SJSA1 (cell line): Measurements from ENCODE around the gene PELI2. TPM values are rescaled to one million over a fixed set of nuclear protein-coding genes. Genes with fewer than 3 reads are reported as not detected.

Source experiments
- DNase-seq, 2 experiments: peaks; one replicate each; pipeline ENCODE4 v3.0.0-alpha.2; 2015 to 2020; ENCODE audit warnings: low spot score in 2 of 2, low read depth in 1 of 2
- H3K27ac ChIP-seq: fragments of 250-450 bp; sonication (Bioruptor Pico); 2 replicates; pipeline ENCODE4 v1.5.1; 2020; ENCODE audit warnings: mild to moderate bottlenecking, moderate library complexity
- H3K27me3 ChIP-seq: fragments of 250-450 bp; sonication (Bioruptor Pico); replicated peaks from 2 replicates; pipeline ENCODE4 v1.5.1; 2020; ENCODE audit warnings: mild to moderate bottlenecking, moderate library complexity
- H3K36me3 ChIP-seq: fragments of 250-450 bp; sonication (Bioruptor Pico); 2 replicates; pipeline ENCODE4 v1.5.1; 2020; ENCODE audit warnings: mild to moderate bottlenecking
- H3K4me1 ChIP-seq: fragments of 250-450 bp; sonication (Bioruptor Pico); replicated peaks from 2 replicates; pipeline ENCODE4 v1.6.1; 2021; ENCODE audit warnings: mild to moderate bottlenecking
- H3K4me3 ChIP-seq: fragments of 250-450 bp; sonication (Bioruptor Pico); 2 replicates; pipeline ENCODE4 v1.5.1; 2020; ENCODE audit warnings: mild to moderate bottlenecking
- H3K9me3 ChIP-seq: fragments of 250-450 bp; sonication (Bioruptor Pico); replicated peaks from 2 replicates; pipeline ENCODE4 v1.5.1; 2020; ENCODE audit warnings: mild to moderate bottlenecking
- total RNA-seq: library from RNA; depleted of rRNA; stranded (reverse); fragments of >200 nt; shearing (Covaris generic); gene quantifications from 2 replicates; pipeline ENCODE4 v1.2.3, GENCODE V29; 2014

Gene PELI2
- total RNA-seq, 1 experiment from 2014 or later, result 9.6 TPM

DNA sequence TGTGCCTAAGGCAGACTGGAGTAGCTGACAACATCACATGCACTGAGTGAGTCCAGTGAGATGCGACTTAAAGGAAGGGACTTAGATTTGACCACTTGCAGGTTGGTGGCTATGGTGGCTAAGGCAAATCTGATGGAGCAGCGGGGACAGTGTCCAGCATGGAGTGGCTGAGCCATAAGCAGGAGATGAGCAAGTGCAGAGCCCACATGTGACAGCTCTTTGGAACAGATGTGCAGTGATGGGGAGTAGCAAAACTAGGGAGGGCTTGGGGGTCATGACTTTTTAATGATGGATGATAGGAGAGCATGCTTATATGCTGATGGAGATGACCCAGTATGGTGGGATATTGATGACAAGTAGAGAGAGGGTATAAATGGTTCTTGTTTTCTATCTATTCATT, 80.2 kb downstream of the PELI2 start:
- peak overlapping the region; percentile 28 for H3K27ac ChIP-seq
- DNase-seq, result no peak
- no peak overlapping the region for H3K4me3 ChIP-seq
- H3K36me3 ChIP-seq, result peaks cover 4% of the 10 kb centered on the region; the same call in 1 of the 2 replicates
- H3K4me1 ChIP-seq, result peaks cover 46% of the 10 kb centered on the region
- no peaks in the 10 kb centered on the region for H3K27me3 ChIP-seq
- no peaks in the 10 kb centered on the region for H3K9me3 ChIP-seq

DNA sequence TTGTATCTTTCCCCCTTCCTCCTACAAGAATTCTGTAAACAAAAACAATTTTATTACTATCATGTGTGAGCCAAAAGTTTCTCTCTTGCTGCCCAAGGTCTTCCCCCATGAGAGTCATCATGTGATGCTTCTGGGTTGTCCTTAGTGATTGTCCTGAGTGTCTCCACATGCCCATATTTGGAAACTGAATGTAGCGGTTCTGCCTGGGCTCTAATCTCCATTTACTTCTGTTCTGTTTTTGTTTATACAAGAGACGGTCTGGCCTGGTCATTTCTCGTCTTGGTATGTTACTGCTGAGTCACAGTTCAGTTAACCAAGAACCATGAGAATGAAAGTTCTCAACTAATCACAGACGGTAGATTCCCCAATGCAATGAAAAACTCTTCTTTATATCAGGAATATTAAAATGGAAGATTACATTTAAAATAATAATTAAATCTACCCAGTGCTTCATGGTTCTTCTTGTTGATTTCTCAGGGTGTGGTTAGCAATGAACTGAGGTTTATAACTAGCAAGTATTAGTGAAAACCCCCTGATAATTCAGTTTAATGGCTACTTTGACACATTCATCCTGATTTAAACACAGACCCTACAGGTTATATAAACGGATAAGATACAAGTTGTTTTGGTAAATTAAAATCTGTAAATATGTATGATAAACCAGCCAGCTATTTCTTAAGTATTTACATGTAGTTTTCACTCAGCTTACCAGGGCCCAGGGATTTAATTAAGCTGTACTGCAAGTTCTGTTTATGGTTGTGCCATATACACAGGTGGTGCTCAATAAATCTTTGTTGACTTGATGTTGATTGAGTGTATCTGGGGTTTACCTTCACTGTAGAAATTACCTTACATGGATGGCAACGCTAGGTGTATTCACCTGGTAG, 81.1 kb downstream of the PELI2 start:
- no peak overlapping the region for H3K4me3 ChIP-seq

GRCh38 chr14:56199982-56200577, 81.9 kb downstream of the PELI2 start:
- Histone ChIP-seq H3K36me3 (peaks cover 4% of the 10 kb centered on the region; the same call in 1 of the 2 replicates), H3K27ac (peak overlapping the region; percentile 95), H3K4me1 (peaks cover 38% of the 10 kb centered on the region), H3K4me3 (no peak overlapping the region), H3K27me3 (no peaks in the 10 kb centered on the region), H3K9me3 (no peaks in the 10 kb centered on the region)
- DNase-seq, result no peak

More for the DNA sequence above, 81.1 kb downstream of the PELI2 start:
- Histone ChIP-seq H3K27me3 (no peaks in the 10 kb centered on the region), H3K36me3 (peaks cover 4% of the 10 kb centered on the region; the same call in 1 of the 2 replicates), H3K9me3 (no peaks in the 10 kb centered on the region), H3K4me1 (peaks cover 41% of the 10 kb centered on the region), H3K27ac (peak overlapping the region; percentile 95)
- peak; percentile 80 to 91 for DNase-seq

- Histone ChIP-seq H3K27me3 (no peaks in the 10 kb centered on the region), H3K9me3 (no peaks in the 10 kb centered on the region), H3K36me3 (peaks cover 4% of the 10 kb centered on the region; the same call in 1 of the 2 replicates), H3K27ac (no peak overlapping the region), H3K4me3 (no peak overlapping the region), H3K4me1 (peaks cover 26% of the 10 kb centered on the region)
- no peak for DNase-seq
These were observed 84.0 kb downstream of the PELI2 start for GRCh38 chr14:56202256-56202655.

DNA sequence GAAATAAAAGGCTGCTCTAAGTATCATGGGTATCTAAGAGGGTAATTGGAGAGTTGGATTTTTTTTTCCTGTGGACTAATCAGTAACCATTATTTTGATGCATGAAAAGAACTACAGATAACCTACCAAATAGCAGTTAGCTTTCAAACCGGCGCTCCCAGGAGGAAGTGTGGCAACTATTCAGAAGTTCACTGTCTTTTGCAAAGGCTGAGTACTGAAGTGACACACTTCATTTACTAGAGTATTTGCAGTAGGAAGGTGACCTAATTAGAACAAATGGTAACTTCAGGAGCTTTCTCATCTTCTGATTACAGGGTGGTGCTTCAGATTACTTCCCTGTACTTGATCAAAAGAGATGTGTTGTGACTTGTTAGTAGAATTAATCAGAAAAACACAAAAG, 87.7 kb downstream of the PELI2 start:
- no peak for DNase-seq
- H3K27me3 ChIP-seq, result no peaks in the 10 kb centered on the region
- H3K4me1 ChIP-seq, result peaks cover 10% of the 10 kb centered on the region
- H3K9me3 ChIP-seq, result no peaks in the 10 kb centered on the region
- H3K27ac ChIP-seq, result no peak overlapping the region
- no peaks in the 10 kb centered on the region; the same call in 1 of the 2 replicates for H3K36me3 ChIP-seq
- H3K4me3 ChIP-seq, result no peak overlapping the region

DNA sequence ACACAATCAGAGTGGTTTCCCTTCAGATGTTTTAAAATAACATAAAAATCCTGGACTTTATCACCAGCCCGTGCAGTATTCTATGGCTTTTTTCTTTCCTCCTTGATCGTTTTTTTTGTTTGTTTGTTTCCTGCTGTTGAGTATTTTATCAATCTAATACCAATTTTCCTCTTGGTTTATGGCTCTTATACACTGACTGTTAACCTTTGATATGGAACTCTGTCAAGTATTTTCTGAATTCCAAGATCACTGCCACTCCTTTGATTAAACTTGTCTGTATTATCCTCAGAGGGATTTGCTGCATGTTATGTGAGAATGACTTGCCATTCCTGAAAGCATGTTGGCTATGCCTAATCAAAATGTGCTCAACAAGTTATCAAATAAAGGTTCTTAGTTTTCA, 88.4 kb downstream of the PELI2 start:
- Histone ChIP-seq H3K27ac (no peak overlapping the region), H3K27me3 (no peaks in the 10 kb centered on the region), H3K4me1 (peaks cover 16% of the 10 kb centered on the region), H3K36me3 (no peaks in the 10 kb centered on the region), H3K9me3 (no peaks in the 10 kb centered on the region), H3K4me3 (no peak overlapping the region)
- no peak for DNase-seq

DNA sequence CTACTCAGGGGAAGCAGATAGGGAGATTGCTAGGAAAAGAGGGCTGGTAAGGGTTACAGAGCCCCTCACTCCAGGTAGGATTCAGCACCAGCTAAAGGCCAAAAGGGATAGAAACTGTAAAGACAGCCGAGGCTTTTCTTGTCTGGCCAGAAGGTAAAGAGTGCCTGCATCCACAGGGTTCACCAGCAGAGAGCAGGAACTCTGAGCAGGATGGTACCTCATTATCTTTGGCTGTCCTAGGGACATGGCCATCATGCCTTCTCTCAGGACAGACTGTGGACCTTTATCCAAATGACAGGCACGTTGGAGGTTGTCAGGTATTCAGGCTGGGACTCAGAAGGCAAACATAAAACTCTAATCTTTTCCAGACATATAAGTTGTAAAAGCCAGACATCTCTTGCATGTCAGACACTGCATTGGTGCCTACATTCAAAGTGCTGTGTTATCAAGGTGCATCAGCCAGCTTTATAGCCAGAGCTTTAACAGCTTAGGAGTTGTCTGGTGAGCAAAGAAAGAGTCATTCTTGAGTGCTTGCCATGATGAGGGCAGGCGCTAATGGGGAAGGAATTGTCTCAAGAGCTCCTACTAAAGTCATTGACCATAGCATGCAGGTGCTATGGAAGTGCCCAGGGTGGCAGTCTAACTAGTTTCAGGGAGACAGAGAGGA, 89.5 kb downstream of the PELI2 start:
- H3K4me1 ChIP-seq, result peaks cover 16% of the 10 kb centered on the region
- no peaks in the 10 kb centered on the region for H3K9me3 ChIP-seq
- no peak for DNase-seq
- H3K27me3 ChIP-seq, result no peaks in the 10 kb centered on the region
- H3K27ac ChIP-seq, result no peak overlapping the region
- H3K4me3 ChIP-seq, result no peak overlapping the region
- no peaks in the 10 kb centered on the region for H3K36me3 ChIP-seq

DNA sequence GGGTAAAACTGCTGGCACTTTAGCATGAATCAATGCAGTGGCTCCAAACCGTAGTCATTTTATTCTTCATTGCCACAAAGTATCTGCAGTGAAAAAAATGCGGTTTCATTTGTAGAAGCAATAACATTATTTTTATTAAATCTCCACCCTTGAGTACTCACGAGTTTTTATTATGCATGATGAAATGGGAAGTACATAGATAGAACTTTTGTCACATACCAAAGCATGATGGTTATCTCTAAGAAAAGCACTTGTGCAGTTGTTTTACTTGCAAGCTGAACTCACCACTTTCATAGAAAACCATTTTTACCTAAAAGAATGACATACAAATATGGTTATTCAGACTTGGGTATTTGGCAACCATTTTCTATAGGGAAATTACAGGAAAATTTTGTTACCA, 90.3 kb downstream of the PELI2 start:
- Histone ChIP-seq H3K4me1 (peaks cover 16% of the 10 kb centered on the region), H3K27me3 (no peaks in the 10 kb centered on the region), H3K4me3 (no peak overlapping the region), H3K9me3 (no peaks in the 10 kb centered on the region), H3K27ac (no peak overlapping the region), H3K36me3 (no peaks in the 10 kb centered on the region)
- DNase-seq, result no peak

DNA sequence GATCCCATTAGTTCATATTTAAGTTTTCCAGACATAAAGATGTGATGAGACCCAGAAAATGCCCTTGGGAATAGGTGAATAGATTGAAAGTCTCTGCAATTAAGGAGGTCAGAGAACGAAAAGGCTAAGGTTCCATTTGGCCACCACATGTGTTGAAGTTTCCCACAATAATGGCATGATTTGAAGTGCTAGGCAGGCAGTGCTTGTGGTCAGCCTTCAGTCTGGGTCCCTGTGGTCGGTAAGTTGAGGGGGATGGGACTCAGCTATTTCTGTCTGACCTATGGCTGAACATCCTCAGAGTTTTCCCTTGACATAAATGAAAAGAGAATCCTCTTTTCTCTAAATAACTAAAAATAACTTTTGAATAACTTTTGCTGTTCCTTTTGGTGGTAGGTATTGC, 92.4 kb downstream of the PELI2 start:
- no peaks in the 10 kb centered on the region for H3K27me3 ChIP-seq
- H3K4me1 ChIP-seq, result peaks cover 16% of the 10 kb centered on the region
- no peak overlapping the region for H3K4me3 ChIP-seq
- no peaks in the 10 kb centered on the region for H3K9me3 ChIP-seq
- DNase-seq, result no peak
- no peak overlapping the region for H3K27ac ChIP-seq
- H3K36me3 ChIP-seq, result no peaks in the 10 kb centered on the region

DNA sequence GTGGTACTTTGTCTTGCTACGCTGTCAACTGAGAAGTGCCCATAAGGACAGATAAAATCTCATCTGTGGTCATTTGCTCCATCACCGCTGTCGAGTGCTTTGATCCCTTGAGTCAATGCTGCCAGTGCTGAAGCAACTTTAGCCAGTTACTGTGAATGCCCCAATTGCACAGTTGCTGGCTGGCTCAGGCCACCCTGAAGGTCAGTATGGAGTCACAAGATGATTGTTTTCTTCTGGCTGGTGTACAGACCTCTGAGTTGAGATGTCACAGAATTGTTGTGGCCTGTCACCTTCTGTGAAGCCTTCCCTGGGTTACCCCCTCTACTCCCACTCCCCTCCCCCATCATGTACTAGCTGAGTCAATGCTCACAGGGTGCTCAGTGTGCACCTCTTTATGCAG, 92.9 kb downstream of the PELI2 start:
- H3K27ac ChIP-seq, result no peak overlapping the region
- no peaks in the 10 kb centered on the region for H3K36me3 ChIP-seq
- no peaks in the 10 kb centered on the region for H3K27me3 ChIP-seq
- H3K4me3 ChIP-seq, result no peak overlapping the region
- peaks cover 16% of the 10 kb centered on the region for H3K4me1 ChIP-seq
- no peaks in the 10 kb centered on the region for H3K9me3 ChIP-seq
- peak in 1 of 2 experiments; percentile 26 for DNase-seq

DNA sequence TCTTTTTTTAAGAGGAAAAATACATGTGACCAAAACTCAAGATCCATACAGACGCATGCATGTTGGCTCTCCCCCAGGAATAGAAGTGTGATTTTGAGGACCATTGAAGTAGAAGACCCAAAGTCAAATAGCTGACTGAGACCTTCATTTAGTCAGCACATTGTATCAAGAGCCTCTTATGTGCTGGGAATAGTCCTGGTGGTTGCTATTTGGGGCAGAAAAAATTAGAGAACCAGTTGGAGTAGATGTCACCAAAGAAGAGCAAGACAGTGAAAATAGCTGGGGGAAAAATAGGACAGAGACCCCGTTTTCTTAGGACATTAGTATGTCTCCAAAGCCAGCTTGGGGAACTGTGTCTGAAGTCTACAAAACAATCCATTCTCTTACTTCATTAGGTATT, 93.6 kb downstream of the PELI2 start:
- peaks cover 18% of the 10 kb centered on the region for H3K4me1 ChIP-seq
- H3K36me3 ChIP-seq, result no peaks in the 10 kb centered on the region
- DNase-seq, result no peak

GRCh38 chr14:56212521-56212920, 94.3 kb downstream of the PELI2 start:
- no peak for DNase-seq
- no peaks in the 10 kb centered on the region for H3K9me3 ChIP-seq
- H3K36me3 ChIP-seq, result no peaks in the 10 kb centered on the region
- H3K27me3 ChIP-seq, result no peaks in the 10 kb centered on the region
- H3K4me3 ChIP-seq, result no peak overlapping the region
- no peak overlapping the region for H3K27ac ChIP-seq
- H3K4me1 ChIP-seq, result peaks cover 25% of the 10 kb centered on the region

More for the DNA sequence above, 93.6 kb downstream of the PELI2 start:
- Histone ChIP-seq H3K4me3 (no peak overlapping the region), H3K27me3 (no peaks in the 10 kb centered on the region), H3K27ac (no peak overlapping the region), H3K9me3 (no peaks in the 10 kb centered on the region)

GRCh38 chr14:56213306-56213705, 95.1 kb downstream of the PELI2 start:
- H3K4me1 ChIP-seq, result peaks cover 30% of the 10 kb centered on the region
- no peaks in the 10 kb centered on the region for H3K36me3 ChIP-seq
- H3K9me3 ChIP-seq, result no peaks in the 10 kb centered on the region
- H3K4me3 ChIP-seq, result no peak overlapping the region
- DNase-seq, result no peak
- no peaks in the 10 kb centered on the region for H3K27me3 ChIP-seq
- no peak overlapping the region for H3K27ac ChIP-seq

DNA sequence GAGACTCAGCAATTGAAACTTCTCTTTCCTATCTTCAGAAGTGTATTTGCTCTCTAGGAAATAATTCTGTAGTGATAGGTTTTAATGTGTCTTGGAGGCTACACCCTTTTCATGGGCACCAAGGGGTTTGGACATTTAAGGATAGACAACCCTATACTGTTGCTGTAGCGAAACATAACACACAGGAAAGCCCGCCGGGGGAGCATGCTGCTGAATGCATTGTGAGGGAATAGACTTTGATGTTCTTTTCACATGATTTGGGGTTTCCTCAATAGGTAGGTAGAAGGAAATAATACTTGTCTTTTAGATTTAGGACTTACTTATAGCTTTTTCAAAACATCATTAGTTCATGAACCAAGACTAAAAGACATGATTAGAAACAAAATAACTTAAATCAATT, 97.0 kb downstream of the PELI2 start:
- H3K36me3 ChIP-seq, result no peaks in the 10 kb centered on the region
- no peak for DNase-seq
- no peaks in the 10 kb centered on the region for H3K9me3 ChIP-seq
- no peak overlapping the region for H3K4me3 ChIP-seq
- no peaks in the 10 kb centered on the region for H3K27me3 ChIP-seq
- peaks cover 48% of the 10 kb centered on the region for H3K4me1 ChIP-seq
- H3K27ac ChIP-seq, result no peak overlapping the region
